LNCaP clone FGC (cell line): ENCODE data around the gene FIG4.
"Not testable (repeated sequence)": the region's sequence is repeated elsewhere in the genome, so short reads cannot be mapped to it uniquely, and the experiment has no call there.

Experiments
- DNase-seq: peaks from one replicate; pipeline ENCODE4 v3.0.0-alpha.2; 2011; ENCODE audit warnings: low read depth
- H3K4me3 ChIP-seq: 2 replicates; pipeline ENCODE4 v1.5.1; 2011; ENCODE audit warnings: mild to moderate bottlenecking, low read depth, low read length, control low read depth
- CTCF ChIP-seq: IDR thresholded peaks from 2 replicates; pipeline ENCODE4 v1.5.1; 2012; ENCODE audit warnings: mild to moderate bottlenecking; ENCODE audit not compliant: control insufficient read depth, insufficient read depth; ENCODE audit errors: extremely low read depth

The FIG4 gene

GRCh38 chr6:109768485-109768884 lies 77.4 kb downstream of the FIG4 start:
- DNase-seq, result no peak
- TF ChIP-seq CTCF, result no peak
- no peak overlapping the region for H3K4me3 ChIP-seq

GRCh38 chr6:109769213-109769612 lies 78.1 kb downstream of the FIG4 start:
- no peak for TF ChIP-seq CTCF
- no peak overlapping the region for H3K4me3 ChIP-seq
- no peak for DNase-seq

- no peak for DNase-seq
- TF ChIP-seq CTCF, result no peak
- no peak overlapping the region for H3K4me3 ChIP-seq
Measured at GRCh38 chr6:109770047-109770446, 79.0 kb downstream of the FIG4 start.

GRCh38 chr6:109770779-109771178 lies 79.7 kb downstream of the FIG4 start:
- no peak for TF ChIP-seq CTCF
- DNase-seq, result no peak
- H3K4me3 ChIP-seq, result no peak overlapping the region

- H3K4me3 ChIP-seq, result not testable (repeated sequence)
Measured at GRCh38 chr6:109771939-109772755, 81.1 kb downstream of the FIG4 start.

GRCh38 chr6:109772883-109773431 lies 81.9 kb downstream of the FIG4 start:
- peak; percentile 72 for DNase-seq
- no peak for TF ChIP-seq CTCF

More at GRCh38 chr6:109771939-109772755, 81.1 kb downstream of the FIG4 start:
- not testable (repeated sequence) for DNase-seq

GRCh38 chr6:109781001-109781400 lies 89.9 kb downstream of the FIG4 start:
- H3K4me3 ChIP-seq, result no peak overlapping the region
- no peak for TF ChIP-seq CTCF
- DNase-seq, result no peak

More at GRCh38 chr6:109772883-109773431, 81.9 kb downstream of the FIG4 start:
- H3K4me3 ChIP-seq, result no peak overlapping the region
